ENCODE measurements around the gene EZH1.

GRCh38 chr17:42775534-42776098 lies 30.8 kb upstream of the EZH1 start:
- TF ChIP-seq POLR2A (IDR thresholded peaks at IDR 0.05; ENCODE audit: low read length) (no peak), GATA1 (IDR thresholded peaks at IDR 0.05; ENCODE audit: low read depth, low read length) (no peak)

Data from erythroblast (primary cell).